UCSD-AML1 (cell line): ENCODE results near the gene TMEM53.

ENCODE experiments used
- DNase-seq: peaks from one replicate; lab custom pipeline; 2025; ENCODE audit not compliant: unreplicated experiment; lab: John Stamatoyannopoulos, UW

TMEM53 gene

DNA sequence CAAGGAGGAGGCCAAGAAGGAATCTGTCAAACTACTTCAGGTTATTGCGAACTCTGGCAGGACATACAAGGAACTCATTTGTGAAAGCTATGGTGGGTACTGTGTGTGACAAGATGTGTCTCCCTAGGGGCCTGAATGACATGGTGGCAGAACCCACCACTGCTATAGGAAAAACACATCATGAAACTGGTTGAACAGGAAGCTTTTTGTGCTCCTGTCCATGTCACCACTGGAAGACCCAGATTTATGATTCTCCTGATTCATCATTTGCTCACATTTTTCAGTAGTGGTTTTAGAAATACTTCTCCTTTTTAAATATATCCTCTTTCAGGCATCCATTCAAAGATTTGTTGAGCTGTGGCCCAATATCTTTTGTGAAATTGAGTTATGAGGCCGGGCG lies 23.9 kb upstream of the TMEM53 start:
- no peak for DNase-seq

DNA sequence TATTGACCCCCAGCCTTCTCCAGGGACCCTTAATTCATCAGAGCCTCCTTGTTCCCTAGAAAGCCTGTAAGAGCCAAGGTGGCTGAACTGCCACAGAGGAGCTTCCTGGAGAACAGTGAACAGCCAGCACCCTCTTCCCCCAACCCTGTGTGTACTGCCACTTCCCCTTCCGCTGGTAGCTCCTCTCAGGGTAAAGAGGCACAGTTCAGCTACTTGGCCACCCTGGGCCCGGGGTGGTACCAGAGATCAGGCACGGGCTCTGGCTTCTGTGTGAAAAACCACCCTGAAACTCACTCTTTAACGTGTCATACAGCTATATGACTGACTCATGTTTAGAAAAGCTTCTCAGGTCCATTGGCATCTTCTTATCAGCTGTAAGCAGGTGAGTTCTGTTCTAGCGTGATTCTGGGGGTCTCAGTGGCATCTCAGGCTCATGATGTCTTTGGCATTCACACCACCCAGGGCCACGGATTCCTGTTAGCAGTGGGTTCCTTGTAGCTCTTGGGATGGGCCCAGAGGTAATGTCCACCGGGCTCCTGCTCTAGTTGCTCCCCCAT lies 22.6 kb upstream of the TMEM53 start:
- DNase-seq, result peak; percentile 60

DNA sequence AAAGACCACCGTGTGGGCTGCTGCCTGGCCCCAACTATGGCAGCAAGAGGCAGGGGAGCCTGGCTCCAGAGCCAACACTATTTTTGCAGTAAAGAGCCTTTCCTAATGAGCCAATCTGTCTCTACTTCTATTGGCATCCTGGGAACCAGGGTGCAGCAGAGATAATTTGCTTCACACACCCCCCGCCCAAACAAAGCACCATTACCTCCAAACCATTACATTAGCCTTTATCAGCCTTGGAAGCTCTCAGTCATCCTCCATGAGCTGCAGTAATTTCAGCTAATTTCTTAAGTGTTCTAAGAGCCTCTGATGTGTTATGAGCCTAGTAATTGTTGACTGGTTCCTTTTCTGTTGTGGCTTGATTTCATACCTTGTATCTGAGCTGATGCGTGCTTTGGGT lies 21.8 kb upstream of the TMEM53 start:
- DNase-seq, result no peak

DNA sequence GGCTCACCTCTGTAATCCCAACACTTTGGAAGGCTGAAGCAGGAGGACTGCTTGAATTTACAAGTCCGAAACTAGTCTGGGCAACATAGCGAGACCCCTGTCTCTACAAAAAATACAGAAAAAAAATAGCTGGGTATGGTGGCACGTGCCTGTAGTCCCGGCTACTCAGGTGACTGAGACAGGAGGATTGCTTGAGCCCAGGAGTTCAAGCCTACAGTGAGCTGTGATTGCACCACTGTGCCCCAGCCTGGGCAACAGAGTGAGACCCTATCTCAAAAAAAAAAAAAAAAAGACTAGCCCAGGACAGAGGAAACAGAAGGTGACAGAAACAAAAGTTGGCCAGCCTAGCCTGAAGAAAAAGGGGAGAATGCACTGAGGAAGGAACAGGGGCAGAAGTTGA lies 21.4 kb upstream of the TMEM53 start:
- DNase-seq, result no peak

DNA sequence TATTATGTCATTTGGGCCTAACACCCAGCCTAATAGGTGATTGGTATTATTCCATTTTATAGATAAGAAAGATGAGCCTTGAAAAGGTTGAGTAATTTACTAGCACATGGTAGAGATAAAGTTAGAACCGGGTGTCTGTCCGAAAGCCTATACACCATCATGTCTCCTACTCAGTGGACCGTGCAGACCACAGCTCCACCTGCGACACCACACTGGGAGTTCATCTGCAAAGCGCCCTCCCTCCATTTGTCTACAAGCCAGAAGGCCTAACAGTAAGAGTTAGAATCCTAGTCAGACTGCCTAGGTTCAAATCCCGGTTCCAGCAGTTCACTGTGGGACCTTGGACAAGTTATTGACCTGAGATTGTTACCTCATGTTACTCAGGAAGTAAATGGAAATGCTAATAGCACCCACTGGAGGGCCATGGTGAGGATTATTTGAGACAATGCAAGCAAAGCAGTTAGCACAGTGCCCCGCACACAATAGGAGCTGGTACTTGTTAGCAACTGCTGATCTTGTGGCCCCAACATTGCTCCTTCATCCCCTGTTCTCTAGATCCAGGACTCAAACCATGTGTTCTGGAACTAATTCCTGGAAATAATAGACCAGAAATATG lies 20.7 kb upstream of the TMEM53 start:
- no peak for DNase-seq

DNA sequence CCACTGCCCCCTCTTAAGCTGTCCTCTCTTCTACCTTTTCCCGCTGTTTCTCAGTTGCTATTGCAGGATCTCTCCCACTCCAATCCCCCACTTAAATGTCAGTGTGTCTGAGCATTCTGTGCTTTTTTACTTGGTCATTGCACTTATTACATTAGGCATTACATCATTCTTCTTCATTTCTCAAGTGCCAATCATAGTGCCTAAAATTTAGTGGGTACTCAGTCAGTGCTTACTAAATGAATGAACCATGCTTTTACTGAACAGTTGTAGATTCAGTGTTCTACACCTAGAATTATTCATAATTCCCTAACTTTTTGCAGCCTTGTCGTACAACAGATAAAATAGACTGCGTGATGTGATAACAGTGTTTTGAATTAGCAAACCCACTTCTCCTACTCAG lies 19.6 kb upstream of the TMEM53 start:
- no peak for DNase-seq

DNA sequence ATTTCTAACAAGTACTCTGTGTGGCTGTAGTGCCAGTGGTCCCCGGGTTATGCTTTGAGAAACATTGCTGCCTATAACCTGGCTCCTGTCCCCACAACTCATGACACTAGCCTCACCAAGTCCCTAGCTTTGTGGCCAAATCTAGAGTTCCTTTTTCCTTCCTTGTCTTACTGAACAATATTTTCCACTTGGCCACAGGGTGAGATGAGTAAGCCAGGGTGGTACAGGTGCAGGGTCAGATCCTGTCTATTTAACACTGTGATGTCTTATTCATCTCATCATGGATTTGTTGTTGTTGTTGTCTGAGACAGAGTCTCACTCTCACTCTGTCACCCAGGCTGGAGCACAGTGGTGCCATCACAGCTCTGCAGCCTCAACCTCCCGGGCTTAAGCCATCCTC lies 18.9 kb upstream of the TMEM53 start:
- no peak for DNase-seq

DNA sequence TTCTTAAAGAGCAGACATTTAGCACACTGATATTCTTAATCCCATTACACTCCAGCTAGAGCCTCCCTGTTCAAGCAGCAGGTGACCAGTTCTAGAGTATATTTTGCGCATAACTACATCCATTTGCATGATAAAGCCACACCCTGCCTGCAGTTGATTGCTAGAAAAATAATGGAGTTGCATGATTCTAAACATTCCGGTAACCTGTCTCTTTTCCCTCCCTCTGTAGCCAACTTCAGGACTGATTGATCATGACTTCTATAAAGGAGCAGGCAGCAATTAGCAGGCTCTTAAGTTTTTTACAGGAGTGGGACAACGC lies 15.1 kb upstream of the TMEM53 start:
- no peak for DNase-seq

DNA sequence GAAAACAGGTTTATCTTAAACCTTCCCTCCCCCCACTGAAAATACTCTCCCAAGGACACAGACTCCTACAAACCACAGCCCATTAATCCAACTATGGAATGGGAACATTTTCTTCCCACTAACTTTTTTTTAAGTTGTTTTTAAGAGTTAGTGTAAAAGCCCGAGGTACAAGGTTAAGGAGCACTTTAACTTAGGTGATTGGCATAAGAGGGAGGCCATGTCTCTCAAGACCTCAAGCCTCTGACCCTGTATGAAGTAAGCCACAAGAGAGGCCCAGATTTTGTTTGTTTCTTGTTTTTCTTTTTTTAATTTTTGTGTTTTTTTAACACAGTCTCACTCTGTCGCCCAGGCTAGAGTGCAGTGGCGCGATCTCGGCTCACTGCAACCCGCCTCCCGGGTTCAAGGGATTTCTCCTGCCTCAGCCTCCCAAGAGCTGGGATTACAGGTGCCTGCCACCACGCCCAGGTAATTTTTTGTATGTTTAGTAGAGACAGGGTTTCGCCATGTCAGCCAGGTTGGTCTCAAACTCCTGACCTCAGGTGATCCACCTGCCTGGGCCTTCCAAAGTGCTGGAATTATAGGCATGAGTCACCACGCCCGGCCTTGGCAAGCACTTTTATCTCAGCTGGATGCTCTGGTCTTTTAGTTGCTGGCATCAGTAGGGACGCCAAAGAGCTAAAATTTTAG lies 14.6 kb upstream of the TMEM53 start:
- no peak for DNase-seq

DNA sequence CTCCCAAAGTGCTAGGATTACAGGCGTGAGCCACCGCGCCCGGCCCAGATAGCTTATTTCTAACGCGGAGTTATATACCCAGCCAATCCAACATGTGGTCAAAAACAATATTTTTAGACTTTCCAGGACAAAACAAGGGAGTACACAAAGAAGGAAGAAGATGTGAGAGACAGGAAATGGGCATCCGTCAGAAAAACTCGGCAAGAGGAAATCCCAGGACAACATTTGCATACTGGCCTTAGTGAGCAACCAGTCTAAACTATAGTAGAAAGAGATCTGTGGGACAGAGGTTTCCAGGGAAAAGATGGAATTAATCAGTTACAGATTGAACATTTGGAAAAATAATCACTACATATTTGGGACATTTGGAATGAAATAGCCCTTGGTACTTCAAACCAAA lies 11.6 kb upstream of the TMEM53 start:
- DNase-seq, result no peak

DNA sequence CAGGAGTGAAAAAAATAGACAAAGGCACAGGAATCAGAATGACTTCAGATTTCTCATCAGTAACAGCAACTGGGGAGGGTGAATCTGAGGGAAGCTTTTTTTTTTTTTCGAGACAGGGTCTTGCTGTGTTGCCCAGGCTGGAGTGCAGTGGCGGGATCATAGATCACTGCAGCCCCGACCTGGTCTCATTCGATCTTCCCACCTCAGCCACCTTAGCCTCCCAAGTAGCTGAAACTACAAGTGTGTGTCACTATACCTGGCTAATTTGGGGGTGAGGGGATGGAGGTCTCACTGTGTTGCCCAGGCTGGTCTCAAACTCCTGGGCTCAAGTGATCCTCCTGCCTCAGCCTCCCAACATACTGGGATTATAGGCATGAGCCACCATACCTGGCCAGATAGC lies 10.9 kb upstream of the TMEM53 start:
- no peak for DNase-seq

DNA sequence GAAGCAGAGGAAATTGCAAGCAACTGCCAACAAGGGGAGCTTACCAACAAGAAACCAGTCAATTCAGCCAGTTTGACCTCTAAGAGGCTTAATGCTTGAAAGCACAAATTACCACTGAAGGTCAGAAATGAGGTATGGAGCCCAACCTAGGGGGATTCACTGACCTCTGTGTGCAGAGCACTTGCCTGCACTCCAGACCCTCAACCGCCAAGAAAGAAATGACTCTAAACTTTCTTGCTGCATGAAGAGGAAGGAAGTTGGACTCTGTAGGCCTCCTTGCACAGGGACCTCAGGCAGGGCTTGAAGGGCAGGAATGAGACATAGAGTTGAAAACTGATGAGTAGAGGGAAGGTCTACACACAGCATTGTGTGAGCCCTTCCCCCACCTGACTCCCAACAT lies 10.2 kb upstream of the TMEM53 start:
- DNase-seq, result peak; percentile 49

DNA sequence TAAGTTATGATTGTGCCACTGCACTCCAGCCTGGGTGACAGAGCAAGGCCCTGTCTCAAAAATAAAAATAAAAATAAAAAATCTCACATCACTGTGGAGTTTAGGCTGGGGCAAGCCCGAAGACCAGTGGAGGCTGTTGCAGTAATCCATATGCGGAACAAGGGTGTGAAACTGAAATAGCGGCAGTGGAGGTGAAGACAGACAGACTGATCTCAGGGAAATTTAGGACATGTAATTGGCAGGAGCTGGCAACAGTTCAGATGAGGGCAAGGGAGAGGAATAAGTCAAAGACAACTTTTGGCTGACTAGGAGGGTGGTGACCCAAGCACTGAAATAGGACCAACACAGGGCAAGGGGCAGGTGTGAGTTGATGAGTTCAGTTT lies 8.6 kb upstream of the TMEM53 start:
- DNase-seq, result no peak

DNA sequence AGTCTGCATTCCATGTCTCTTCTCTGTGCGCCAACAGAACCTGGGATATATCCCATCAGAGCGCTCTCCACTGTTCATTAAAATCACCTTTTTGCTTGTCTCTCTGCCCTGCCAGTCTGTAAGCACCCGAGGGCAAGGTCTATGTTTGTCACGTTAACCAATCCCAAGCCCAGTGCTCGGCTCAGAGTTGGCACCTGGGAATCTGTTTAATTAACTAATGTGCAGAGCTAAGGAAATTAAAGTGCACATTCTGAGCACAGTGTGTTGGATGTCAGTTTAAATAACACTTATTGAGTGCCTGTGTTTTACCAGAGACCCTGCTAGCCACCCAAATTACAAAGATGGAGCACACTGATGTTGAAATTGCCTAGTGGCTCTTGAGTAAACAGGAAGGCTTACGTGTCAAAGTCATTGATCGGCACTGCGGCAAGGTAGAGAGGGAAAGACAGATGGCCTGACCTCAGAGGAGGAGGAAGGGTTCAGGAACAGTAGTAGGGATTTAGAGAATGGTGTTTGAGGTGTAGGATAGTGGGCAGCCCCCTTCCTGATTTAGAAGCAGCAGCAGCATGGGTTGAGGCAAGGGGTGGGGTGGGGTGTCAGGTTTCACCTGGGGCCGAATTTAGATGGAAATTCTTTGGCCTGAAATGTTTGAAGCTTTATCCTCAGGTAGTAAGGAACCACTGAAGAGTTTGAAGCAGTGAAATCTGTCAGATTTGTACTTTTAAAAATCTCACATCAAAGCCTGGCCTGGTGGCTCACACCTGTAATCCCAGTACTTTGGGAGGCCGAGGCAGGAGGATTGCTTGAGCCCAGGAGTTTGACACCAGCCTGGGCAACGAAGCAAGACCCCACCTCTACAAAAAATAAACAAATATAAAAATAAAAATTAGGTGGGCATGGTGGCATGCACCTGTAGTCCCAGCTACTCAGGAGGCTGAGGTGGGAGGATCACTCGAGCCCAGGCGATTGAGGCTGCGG lies 7.9 kb upstream of the TMEM53 start:
- no peak for DNase-seq

DNA sequence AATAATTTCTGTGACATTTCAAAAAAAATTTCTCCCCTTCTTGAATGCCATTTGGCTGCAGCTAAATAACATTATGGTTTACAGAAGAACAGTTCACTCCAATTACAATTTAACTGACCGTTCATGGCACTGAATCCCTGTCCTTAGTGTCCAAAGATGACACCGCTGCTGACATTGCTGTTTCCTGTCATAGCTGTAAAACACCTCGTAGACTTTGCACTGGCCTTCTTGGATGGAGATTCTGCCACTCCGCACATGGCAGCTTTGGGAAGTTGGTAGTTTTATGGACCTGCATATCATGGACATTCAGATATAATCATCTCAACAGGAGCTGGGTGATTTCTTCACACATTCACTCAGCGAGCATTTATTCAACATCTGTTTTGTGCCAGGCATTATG lies 5.2 kb upstream of the TMEM53 start:
- no peak for DNase-seq

DNA sequence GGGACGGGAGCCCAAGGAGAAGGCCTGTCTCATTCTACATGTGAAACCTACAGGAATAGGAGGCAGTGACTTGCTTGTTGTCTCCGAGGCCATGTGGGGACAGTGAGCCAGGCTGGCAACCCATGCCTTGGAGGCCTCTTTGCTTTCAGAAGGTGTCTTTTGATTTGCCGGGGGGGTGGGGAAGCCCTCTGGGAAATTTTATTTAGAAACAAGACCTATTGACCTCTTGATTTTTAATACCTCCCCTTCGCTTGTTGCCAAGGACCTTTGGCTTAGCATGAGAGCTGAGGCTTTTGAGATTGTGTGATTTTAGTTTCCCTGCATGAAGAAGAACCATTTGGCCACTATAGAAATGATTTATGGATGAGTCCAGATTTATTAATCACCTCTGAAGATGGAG lies 4.3 kb upstream of the TMEM53 start:
- no peak for DNase-seq

DNA sequence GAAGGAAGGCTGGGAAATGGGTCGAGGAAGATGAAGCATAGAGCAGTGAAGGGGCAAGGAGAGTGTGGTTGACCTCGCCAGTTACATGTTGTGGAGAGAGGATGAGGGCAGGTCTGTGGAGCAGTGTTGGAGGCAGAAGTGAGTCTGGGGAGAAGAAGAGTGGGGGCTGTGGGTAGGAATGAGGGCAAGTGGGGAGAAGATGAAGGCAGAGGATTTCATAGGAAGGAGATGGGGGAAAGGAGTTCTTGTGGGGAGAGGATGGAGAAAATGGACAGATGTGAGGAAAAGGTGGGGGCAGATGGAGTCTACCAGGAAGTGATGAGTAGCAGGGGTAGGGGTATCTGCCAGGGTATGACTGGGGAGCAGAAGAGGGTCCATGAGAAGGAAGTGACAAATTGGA lies 3.8 kb upstream of the TMEM53 start:
- DNase-seq, result no peak

DNA sequence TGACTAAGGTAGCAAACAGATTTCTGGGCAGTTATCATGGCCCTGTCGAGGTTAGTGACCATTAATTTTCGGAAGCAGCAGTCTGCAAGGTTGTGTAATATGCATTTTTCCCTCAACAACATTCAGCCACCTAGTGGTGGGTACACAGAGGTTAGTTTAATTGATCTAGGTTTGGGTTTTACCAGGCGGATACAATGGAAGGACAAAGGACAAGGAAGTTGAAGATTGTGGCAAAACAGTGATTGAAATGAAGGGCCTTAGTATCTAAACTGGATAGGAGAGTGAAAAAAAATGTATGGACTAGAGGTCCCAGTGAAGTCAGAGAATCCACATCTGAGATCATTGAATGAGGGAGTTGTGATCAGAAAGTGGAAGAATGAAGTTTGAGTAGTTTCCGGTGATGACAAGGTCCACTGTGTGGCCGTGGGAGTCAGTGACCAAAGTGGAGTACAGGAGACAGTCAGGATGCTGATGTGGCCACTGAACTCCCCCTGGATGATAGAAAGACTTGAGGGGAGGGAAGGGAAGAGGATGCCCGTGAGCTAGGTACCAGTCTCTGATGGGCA lies 3.0 kb upstream of the TMEM53 start:
- no peak for DNase-seq

DNA sequence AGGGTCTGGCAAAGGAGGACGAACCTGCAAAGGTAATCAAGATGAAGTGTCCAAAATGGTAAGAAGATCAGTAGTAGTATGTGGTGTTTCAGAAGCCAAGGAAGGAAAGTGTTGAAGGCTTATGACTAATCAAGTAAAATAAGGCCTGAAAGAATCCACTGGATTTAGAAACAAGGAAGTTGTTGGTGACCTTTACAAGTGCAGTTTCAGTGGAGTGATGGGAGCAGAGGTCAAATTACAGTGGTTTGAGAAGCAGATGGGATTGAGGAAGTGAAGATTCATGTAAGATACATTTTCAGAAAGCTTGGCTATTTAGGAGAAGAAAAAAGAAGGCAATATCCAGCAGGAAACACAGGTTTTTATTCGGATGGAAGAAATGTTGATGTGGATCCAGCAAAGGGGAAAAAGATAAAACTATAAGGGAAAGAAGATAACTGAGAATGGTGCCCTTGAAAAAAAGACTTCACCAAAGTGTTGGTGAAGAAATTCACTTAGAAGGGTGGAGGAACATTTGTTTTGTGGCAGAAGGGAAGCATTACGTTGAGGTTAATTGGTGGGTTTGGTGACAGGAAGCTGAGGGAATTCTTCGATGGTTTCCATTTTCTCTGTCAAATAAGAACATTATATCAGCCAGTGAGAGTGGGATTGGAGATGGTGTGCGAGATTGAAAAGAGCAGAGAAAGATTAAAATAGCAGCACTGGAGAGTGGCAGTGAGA lies 2.4 kb upstream of the TMEM53 start:
- no peak for DNase-seq

DNA sequence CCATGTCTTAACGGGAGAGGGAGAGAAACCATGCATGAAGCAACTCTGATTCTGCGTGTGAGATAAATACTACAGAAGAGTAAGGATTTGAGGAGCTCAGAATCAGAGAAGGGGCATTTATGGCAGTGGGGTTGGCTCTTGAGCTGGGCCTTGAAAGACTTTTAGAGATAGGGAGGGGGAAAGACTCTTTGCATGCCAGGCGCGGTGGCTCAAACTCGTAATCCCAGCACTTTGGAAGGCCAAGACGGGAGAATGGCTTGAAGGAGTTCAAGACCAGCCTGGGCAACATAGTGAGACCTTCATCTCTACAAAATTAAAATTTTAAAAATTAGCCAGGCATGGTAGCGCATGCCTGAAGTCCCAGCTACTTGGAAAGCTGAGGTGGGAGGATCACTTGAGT lies 905 bp upstream of the TMEM53 start:
- DNase-seq, result no peak

DNA sequence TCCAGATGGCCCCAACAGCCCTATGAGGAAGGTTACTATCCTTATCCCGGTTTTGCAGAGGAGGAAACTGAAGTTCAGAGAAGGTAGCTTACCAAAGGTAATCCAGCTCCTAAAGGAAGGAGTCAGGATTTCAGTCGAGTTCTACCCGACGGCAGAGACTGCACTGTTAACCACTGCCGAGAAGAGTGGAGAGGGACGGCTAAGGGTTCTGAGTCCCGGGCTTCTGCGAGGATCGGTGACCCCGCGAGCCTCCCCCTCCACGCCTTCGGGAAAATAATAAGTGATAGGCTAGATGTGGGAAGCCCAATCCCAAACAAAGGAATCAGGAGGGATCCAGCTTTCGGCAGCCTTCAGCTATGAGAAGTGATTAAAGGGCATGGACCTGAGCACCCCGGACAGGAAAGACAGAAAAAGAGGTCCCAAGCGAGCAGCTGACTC lies 587 bp downstream of the TMEM53 start:
- no peak for DNase-seq
